HEK293 (cell line): ENCODE data around the gene UFSP1.

Experiments
- CTCF ChIA-PET: fragments of 350-600 bp; formaldehyde crosslinking; extraction: SDS; loops from one replicate; lab custom pipeline; 2021; ENCODE audit warnings: antibody characterized with exemption; lab: Yijun Ruan, JAX
- POLR2A ChIA-PET: fragments of 300-600 bp; formaldehyde crosslinking; extraction: SDS; loops from one replicate; lab custom pipeline; 2020; ENCODE audit warnings: antibody characterized with exemption, inconsistent platforms; lab: Yijun Ruan, JAX
- H3K27ac ChIP-seq: fragments of 200-500 bp; sonication (Bioruptor generic); 2 replicates; pipeline ENCODE4 v1.5.1; 2014; ENCODE audit warnings: low read depth, low read length, control low read depth, inconsistent platforms; ENCODE audit errors: extremely low read depth
- H3K36me3 ChIP-seq, 2 experiments: fragments of 200-500 bp in 1 of 2; sonication (Bioruptor generic) in 1 of 2; 1 replicate in 1 of 2; 2 replicates in 1 of 2; pipeline ENCODE4 v1.5.1; 2014 to 2017; ENCODE audit warnings: inconsistent platforms in 2 of 2, low read length in 2 of 2; ENCODE audit not compliant: control insufficient read depth in 2 of 2, insufficient read depth in 1 of 2
- H3K4me1 ChIP-seq: fragments of 200-500 bp; sonication (Bioruptor generic); 2 replicates; pipeline ENCODE4 v1.5.1; 2014; ENCODE audit warnings: mild to moderate bottlenecking, low read length, inconsistent platforms; ENCODE audit not compliant: control insufficient read depth, insufficient read depth
- H3K4me3 ChIP-seq: 2 replicates; pipeline ENCODE4 v1.5.1; 2011; ENCODE audit warnings: low read depth, mild to moderate bottlenecking, control low read depth, low read length, moderate library complexity
- H3K9me3 ChIP-seq: fragments of 200-500 bp; sonication (Bioruptor generic); 2 replicates; pipeline ENCODE4 v1.5.1; 2014; ENCODE audit warnings: low read depth, low read length, inconsistent platforms; ENCODE audit not compliant: control insufficient read depth, insufficient read depth
- GLIS1 ChIP-seq: fragments of 450-650 bp; formaldehyde crosslinking; IDR thresholded peaks from 2 replicates; pipeline ENCODE4 v1.5.1; 2016; ENCODE audit warnings: missing biosample characterization, missing genetic modification characterization
- GLIS2 ChIP-seq: fragments of 450-650 bp; formaldehyde crosslinking; IDR thresholded peaks from 2 replicates; pipeline ENCODE4 v1.5.1; 2016; ENCODE audit warnings: missing biosample characterization, missing genetic modification characterization
- KLF16 ChIP-seq: fragments of 450-650 bp; formaldehyde crosslinking; IDR thresholded peaks from 2 replicates; pipeline ENCODE4 v1.5.1; 2017; ENCODE audit warnings: missing biosample characterization, missing genetic modification characterization
- SCRT1 ChIP-seq: fragments of 450-650 bp; formaldehyde crosslinking; IDR thresholded peaks from 2 replicates; pipeline ENCODE4 v1.5.1; 2016; ENCODE audit warnings: missing biosample characterization, missing genetic modification characterization, borderline replicate concordance
- TSHZ1 ChIP-seq: fragments of 450-650 bp; formaldehyde crosslinking; IDR thresholded peaks from 2 replicates; pipeline ENCODE4 v1.5.1; 2016; ENCODE audit warnings: missing biosample characterization, missing genetic modification characterization, borderline replicate concordance
- WT1 ChIP-seq: fragments of 450-650 bp; formaldehyde crosslinking; IDR thresholded peaks from 2 replicates; pipeline ENCODE4 v1.5.1; 2016; ENCODE audit warnings: missing biosample characterization, missing genetic modification characterization
- YY2 ChIP-seq: fragments of 450-650 bp; formaldehyde crosslinking; IDR thresholded peaks from 2 replicates; pipeline ENCODE4 v1.5.1; 2016; ENCODE audit warnings: missing biosample characterization, missing genetic modification characterization
- ZBTB10 ChIP-seq: fragments of 450-650 bp; formaldehyde crosslinking; IDR thresholded peaks from 2 replicates; pipeline ENCODE4 v1.5.1; 2016; ENCODE audit warnings: missing biosample characterization, missing genetic modification characterization
- ZFP37 ChIP-seq: fragments of 450-650 bp; formaldehyde crosslinking; IDR thresholded peaks from 2 replicates; pipeline ENCODE4 v1.5.1; 2016; ENCODE audit warnings: missing biosample characterization, missing genetic modification characterization
- ZNF501 ChIP-seq: fragments of 450-650 bp; formaldehyde crosslinking; IDR thresholded peaks from 2 replicates; pipeline ENCODE4 v1.5.1; 2016; ENCODE audit warnings: missing biosample characterization, missing genetic modification characterization
- ZNF626 ChIP-seq: fragments of 450-650 bp; sonication (Bioruptor Pico); formaldehyde crosslinking; IDR thresholded peaks from 2 replicates; pipeline ENCODE4 v1.5.1; 2018; ENCODE audit warnings: missing biosample characterization, missing genetic modification characterization, inconsistent platforms
- ZNF776 ChIP-seq: fragments of 450-650 bp; formaldehyde crosslinking; IDR thresholded peaks from 2 replicates; pipeline ENCODE4 v1.5.0; 2017; ENCODE audit warnings: missing biosample characterization, missing genetic modification characterization, borderline replicate concordance
- ZSCAN4 ChIP-seq: fragments of 450-650 bp; formaldehyde crosslinking; IDR thresholded peaks from 2 replicates; pipeline ENCODE4 v1.5.1; 2017; ENCODE audit warnings: missing biosample characterization, missing genetic modification characterization

UFSP1 gene

GRCh38 chr7:100861616-100861985 lies 27.9 kb downstream of the UFSP1 start:
- no peak overlapping the region for H3K27ac ChIP-seq
- H3K4me1 ChIP-seq: no peaks in the 10 kb centered on the region
- no peaks in the 10 kb centered on the region for H3K9me3 ChIP-seq
- ChIA-PET CTCF (no interaction called here), POLR2A (interaction anchor here (1.2 kb wide), 1 partner anchor 9 kb away, joined by 4 read pairs; the partner anchor contains the start of gene SLC12A9)
- H3K36me3 ChIP-seq: peaks cover 0 to 9% of the 10 kb centered on the region in 2 experiments; a peak in 2 of 3 replicates
- TF ChIP-seq ZNF501 (tag by site-specific recombination) (no peak), ZBTB10 (tag by site-specific recombination) (no peak), TSHZ1 (tag by site-specific recombination) (no peak), GLIS2 (0 out of 2 replicates have a peak, but pooled peaks have one; percentile 2), ZNF776 (tag by site-specific recombination) (no peak), WT1 (no peak), ZSCAN4 (tag by site-specific recombination) (no peak), KLF16 (tag by site-specific recombination) (no peak)
- no peak overlapping the region for H3K4me3 ChIP-seq

- CTCF ChIA-PET: no interaction called here
- Histone ChIP-seq H3K4me3 (no peak overlapping the region), H3K36me3 (peaks cover 0 to 9% of the 10 kb centered on the region in 2 experiments; a peak in 2 of 3 replicates), H3K27ac (no peak overlapping the region), H3K9me3 (no peaks in the 10 kb centered on the region)
- POLR2A ChIA-PET: interaction anchor here (1.2 kb wide), 1 partner anchor 9 kb away, joined by 4 read pairs; the partner anchor contains the start of gene SLC12A9
- TF ChIP-seq TSHZ1 (tag by site-specific recombination): no peak
- TF ChIP-seq SCRT1 (tag by site-specific recombination): no peak
- TF ChIP-seq ZSCAN4 (tag by site-specific recombination): no peak
- TF ChIP-seq YY2: no peak
- TF ChIP-seq ZBTB10 (tag by site-specific recombination): peak; percentile 100
- no peak for TF ChIP-seq ZFP37
- 0 out of 2 replicates have a peak, but pooled peaks have one; percentile 7 for TF ChIP-seq GLIS2
- no peak for TF ChIP-seq ZNF626 (tag by site-specific recombination)
- no peak for TF ChIP-seq WT1
- TF ChIP-seq GLIS1: 0 out of 2 replicates have a peak, but pooled peaks have one; percentile 25
- TF ChIP-seq, all 188 proteins: peak for 3
- no peaks in the 10 kb centered on the region for H3K4me1 ChIP-seq
Observed at GRCh38 chr7:100860702-100861615, 28.6 kb downstream of the UFSP1 start.
